ENCODE results near the gene CORIN. TPM values are rescaled to one million over a fixed set of nuclear protein-coding genes. Genes with fewer than 3 reads are reported as not detected.

CORIN gene
- total and polyA plus RNA-seq, 2 of the 4 experiments (the other 2 are of a cell fraction), result 20.3 to 24.7 TPM

GRCh38 chr4:47747211-47747610 lies 90.7 kb downstream of the CORIN start:
- POLR2A ChIA-PET (ENCODE audit: unreplicated experiment), result no interaction called here

More at GRCh38 chr4:47747211-47747610, 90.7 kb downstream of the CORIN start:
- Histone ChIP-seq H3K9me1 (ENCODE audit: insufficient read depth, low read length) (no peaks in the 10 kb centered on the region), H3K4me1 (ENCODE audit: control insufficient read depth, insufficient read depth, low read length) (peaks cover 2% of the 10 kb centered on the region; the same call in 1 of the 2 replicates), H4K91ac (ENCODE audit: insufficient read depth, low read depth, low read length) (no peak overlapping the region), H3K4me2 (ENCODE audit: low read depth, low read length) (no peak overlapping the region), H3K23ac (ENCODE audit: low read depth, low read length) (no peak overlapping the region), H3K79me1 (ENCODE audit: low read depth in 1 of 2, low read length in 2 of 2) (no peaks in the 10 kb centered on the region), H3K27ac (ENCODE audit: insufficient read depth, low read length) (no peak overlapping the region), H4K20me1 (ENCODE audit: insufficient read depth, low read length) (no peaks in the 10 kb centered on the region), H2AK5ac (ENCODE audit: low read depth, low read length) (no peak overlapping the region), H3K18ac (ENCODE audit: low read depth, low read length) (0 out of 2 replicates have a peak overlapping the region, but pooled peaks have one; percentile 18), H3K4ac (ENCODE audit: low read depth, low read length) (no peak overlapping the region), H3K56ac (ENCODE audit: extremely low read depth, insufficient read depth, low read length) (no peak overlapping the region), H2BK20ac (ENCODE audit: low read depth, low read length) (no peak overlapping the region), H4K8ac (ENCODE audit: low read depth in 2 of 2, low read length in 2 of 2) (no peak overlapping the region; a peak in 1 of 4 replicates), H2BK15ac (ENCODE audit: low read depth, low read length) (no peak overlapping the region), H4K5ac (ENCODE audit: low read depth, low read length) (no peak overlapping the region), H3K9ac (ENCODE audit: low read depth, low read length) (no peak overlapping the region), H2AFZ (replicated peaks; ENCODE audit: low read length, poor library complexity) (no peak overlapping the region), H3K14ac (replicated peaks; ENCODE audit: low read depth, low read length) (no peak overlapping the region), H2BK120ac (ENCODE audit: low read depth, low read length) (peak overlapping the region; percentile 46; the same call in 1 of the 2 replicates), H2BK5ac (ENCODE audit: low read depth, low read length, poor library complexity, severe bottlenecking) (no peak overlapping the region), H3K27me3 (ENCODE audit: control insufficient read depth, insufficient read depth, low read length) (no peaks in the 10 kb centered on the region), H3K9me3 (ENCODE audit: control insufficient read depth, insufficient read depth, low read length) (no peaks in the 10 kb centered on the region), H2AK9ac (replicated peaks; ENCODE audit: low read depth, low read length, poor library complexity) (no peak overlapping the region), H3K4me3 (ENCODE audit: insufficient read depth, low read depth, low read length) (no peak overlapping the region), H3K36me3 (ENCODE audit: control insufficient read depth, insufficient read depth, low read length) (no peaks in the 10 kb centered on the region)
- peak; percentile 49 for ATAC-seq (ENCODE audit: low read depth)
- DNase-seq, result peak; percentile 13
- BruUV-seq (replicated peaks), result no TSS peak
- intact Hi-C loops (cut with micrococcal nuclease), result no loop called here
- dilution Hi-C loops (cut with HindIII; ENCODE audit: low sequenced_read_pairs, unreplicated experiment), result no loop called here
- in situ Hi-C loops (cut with MboI; ENCODE audit: low sequenced_read_pairs), result no loop called here
- TF ChIP-seq MXI1 (IDR thresholded peaks at IDR 0.05; ENCODE audit: borderline replicate concordance, low read depth, low read length), result no peak
- TF ChIP-seq MAFK (IDR thresholded peaks at IDR 0.05; ENCODE audit: low read depth, low read length), result no peak
- TF ChIP-seq RCOR1 (IDR thresholded peaks at IDR 0.05; ENCODE audit: insufficient replicate concordance, low read length), result no peak
- no peak for TF ChIP-seq CTCF (conservative IDR thresholded peaks at IDR 0.05; ENCODE audit: low read depth, low read length)
- no peak for TF ChIP-seq CHD1 (IDR thresholded peaks at IDR 0.05; ENCODE audit: low read depth, low read length)
- no peak for TF ChIP-seq BHLHE40 (IDR thresholded peaks at IDR 0.05; ENCODE audit: low read depth, low read length)
- no peak for TF ChIP-seq ELK1 (IDR thresholded peaks at IDR 0.05; ENCODE audit: borderline replicate concordance, low read depth, low read length)
- TF ChIP-seq CEBPB (IDR thresholded peaks at IDR 0.05; ENCODE audit: low read depth, low read length), result no peak
- TF ChIP-seq RFX5 (IDR thresholded peaks at IDR 0.05; ENCODE audit: low read depth, low read length), result no peak
- no peak for TF ChIP-seq USF2 (IDR thresholded peaks at IDR 0.05; ENCODE audit: low read depth, low read length)
- CTCF ChIA-PET, result interaction anchor here (1.1 kb wide), 1 partner anchor 90 kb away, joined by 4 read pairs; no protein-coding TSS in a partner anchor
